NCI-H1694 (cell line): ENCODE data around the gene CNTNAP5.

Experiments used
- DNase-seq: peaks from one replicate; lab custom pipeline; 2025; lab: John Stamatoyannopoulos, UW

The CNTNAP5 gene

DNA sequence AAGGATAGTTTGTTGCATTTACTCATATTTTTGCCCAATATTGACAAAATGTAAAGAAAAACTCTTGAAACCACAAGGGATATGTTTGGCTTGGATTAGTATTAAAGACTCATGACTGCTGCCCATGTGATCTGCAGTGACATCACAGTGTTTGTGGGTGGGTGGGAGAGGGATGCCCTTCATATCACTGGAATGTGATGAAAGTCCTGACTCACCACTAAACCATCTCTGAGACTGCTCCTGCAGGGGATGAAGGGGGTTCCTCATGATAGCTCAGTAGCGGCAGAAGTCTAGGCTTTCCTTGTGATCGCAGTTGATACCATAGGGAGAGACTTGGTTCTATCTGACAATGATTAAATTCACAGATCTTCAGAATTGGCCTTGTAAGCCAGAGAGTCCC is 451.2 kb downstream of the CNTNAP5 start:
- no peak for DNase-seq

GRCh38 chr2:124478761-124479160 is 453.7 kb downstream of the CNTNAP5 start:
- no peak for DNase-seq

DNA sequence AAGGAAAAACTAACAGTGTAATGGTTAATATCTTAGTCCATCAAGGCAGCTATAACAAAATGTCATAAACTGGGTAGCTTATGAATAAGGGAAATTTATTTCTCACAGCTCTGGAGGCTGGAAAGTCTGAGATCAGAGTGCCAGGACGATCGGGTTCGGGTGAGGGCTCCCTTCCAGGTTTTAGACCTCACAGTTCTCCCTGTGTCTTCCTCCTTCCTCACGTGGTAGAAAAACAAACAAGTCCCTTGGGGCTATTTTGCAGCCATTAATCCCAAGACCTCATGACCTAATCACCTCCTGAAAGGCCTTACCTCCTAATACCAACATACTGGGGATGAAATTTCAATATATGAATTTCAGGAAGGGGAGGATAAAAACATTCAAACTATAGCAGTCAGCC is 455.9 kb downstream of the CNTNAP5 start:
- no peak for DNase-seq

DNA sequence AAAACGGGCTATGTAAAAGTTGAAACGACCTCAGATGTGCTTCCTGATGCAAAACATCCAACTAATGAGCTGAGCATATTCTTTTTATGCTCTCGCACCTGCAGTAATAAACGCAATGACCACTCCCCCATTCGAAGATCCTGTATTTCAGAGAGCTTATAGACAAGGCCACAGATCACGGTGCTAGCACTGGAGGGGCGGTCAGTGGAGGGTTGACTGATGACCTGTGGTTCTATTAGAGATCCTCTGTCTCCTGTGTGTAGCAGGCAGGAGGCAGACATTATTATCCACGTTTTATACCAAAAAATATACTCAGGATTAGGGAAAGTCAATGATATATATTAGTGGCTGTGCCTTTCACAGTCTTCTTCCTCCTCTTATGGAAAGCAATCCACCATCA is 457.0 kb downstream of the CNTNAP5 start:
- no peak for DNase-seq

GRCh38 chr2:124482551-124482950 is 457.5 kb downstream of the CNTNAP5 start:
- DNase-seq = no peak

DNA sequence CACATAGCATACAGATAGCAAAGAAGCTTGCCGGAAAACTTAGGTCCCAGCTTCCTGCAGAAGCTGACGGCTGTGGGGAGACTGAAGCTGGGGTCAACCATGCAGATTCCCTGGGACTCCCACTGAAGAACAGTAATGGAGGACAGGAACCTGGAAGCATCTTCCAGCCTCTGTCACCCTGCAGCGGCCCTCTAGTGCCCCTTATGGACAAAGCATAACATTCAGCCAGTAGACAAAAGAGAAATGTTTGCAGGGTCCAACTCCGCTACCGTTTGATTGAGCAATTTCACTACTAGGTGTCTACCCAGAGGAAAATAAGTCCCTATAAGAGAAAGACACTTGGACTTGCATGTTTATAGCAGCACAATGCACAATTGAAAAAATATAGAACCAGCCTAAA is 460.6 kb downstream of the CNTNAP5 start:
- no peak for DNase-seq

GRCh38 chr2:124489686-124490085 is 464.6 kb downstream of the CNTNAP5 start:
- DNase-seq = no peak

- no peak for DNase-seq
These were observed 476.6 kb downstream of the CNTNAP5 start for GRCh38 chr2:124501575-124502152.

- no peak for DNase-seq
These were observed 489.1 kb downstream of the CNTNAP5 start for GRCh38 chr2:124514236-124514635.

- no peak for DNase-seq
These were observed 495.9 kb downstream of the CNTNAP5 start for GRCh38 chr2:124520953-124521352.

DNA sequence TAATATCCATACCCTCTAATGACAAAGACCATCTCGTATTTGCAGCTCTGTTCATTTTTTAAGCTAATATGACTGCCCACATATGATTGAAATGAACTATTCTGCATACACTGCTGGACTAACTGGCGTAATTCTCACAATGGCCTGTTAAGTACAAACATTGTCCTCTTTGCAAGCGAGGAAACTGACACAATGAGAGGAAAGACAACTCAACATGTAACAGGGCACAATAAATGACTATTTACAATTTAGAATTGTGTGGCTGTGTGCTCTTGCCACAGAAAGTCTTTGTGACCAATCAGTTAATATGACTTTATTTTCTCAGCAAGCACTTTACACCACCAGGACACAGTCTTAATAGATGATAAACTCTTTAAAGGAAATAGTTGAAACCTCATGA is 498.0 kb downstream of the CNTNAP5 start:
- no peak for DNase-seq

DNA sequence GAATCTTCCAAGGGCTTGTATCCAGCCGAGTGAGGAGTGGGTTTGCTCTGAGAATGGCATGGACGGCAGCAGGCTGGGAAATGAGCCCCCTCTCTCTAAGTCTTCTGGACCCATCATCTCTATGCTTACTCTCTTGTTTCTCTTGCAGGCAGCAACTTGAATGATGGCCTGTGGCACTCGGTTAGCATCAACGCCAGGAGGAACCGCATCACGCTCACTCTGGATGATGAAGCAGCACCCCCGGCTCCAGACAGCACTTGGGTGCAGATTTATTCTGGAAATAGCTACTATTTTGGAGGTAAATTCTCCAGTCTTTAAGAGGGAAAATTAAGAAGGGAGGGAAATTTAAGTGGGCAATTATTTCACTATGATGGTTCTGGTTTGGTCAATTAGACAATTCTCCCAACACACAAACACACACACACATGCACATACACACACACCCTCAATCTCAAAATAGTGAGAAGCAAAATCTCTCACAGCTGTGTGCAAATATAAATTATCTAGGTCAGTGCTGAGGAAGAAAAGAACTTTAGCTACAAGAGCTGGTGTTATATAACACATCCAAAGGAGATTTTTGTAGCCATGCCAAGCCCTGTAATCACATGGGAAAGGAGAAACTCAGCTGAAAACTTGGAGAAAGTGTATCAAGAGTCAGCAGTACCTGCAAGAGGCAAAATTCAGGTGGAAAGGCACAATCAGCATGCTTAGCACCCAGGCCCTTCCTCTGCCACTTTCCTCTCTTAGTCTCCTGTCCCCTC is 499.2 kb downstream of the CNTNAP5 start:
- no peak for DNase-seq

- peak; percentile 30 for DNase-seq
These were observed 501.1 kb downstream of the CNTNAP5 start for GRCh38 chr2:124526221-124526620.

DNA sequence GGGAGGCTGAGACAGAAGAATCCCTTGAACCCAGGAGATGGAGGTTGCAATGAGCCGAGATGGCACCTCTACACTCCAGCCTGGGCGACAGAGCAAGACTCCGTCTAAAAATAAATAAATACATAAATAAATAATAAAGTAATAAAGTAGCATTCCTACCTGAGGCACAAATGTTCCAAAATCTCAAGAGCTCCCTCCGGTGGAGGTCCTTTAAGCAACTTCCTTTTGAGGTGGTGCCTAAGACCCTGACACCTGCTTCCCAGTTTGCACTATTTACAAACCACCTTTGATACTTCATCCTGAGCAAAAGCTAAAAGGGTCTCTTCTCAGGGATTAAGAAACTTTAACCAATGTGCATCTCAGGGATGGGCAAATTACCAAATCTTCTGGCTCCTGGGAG is 505.1 kb downstream of the CNTNAP5 start:
- no peak for DNase-seq

- no peak for DNase-seq
These were observed 508.3 kb downstream of the CNTNAP5 start for GRCh38 chr2:124533226-124533954.

DNA sequence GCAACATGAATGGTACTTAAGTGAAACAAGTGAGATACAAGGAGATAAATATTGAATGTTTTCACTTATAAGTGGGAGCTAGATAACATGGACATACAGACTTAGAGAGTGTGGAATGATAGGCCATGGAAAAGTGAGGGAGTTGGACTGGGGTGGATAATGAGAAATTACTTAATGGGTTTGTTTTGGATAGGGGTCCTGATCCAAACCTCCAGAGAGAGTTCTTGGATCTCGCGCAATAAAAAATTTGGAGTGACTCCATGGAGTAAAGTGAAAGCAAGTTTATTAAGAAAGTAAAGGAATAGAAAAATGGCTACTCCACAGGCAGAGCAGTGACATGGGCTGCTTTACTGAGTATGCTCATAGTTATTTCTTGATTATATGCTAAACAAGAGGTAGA is 508.9 kb downstream of the CNTNAP5 start:
- no peak for DNase-seq

- DNase-seq = no peak
These were observed 510.7 kb downstream of the CNTNAP5 start for GRCh38 chr2:124535816-124536215.

DNA sequence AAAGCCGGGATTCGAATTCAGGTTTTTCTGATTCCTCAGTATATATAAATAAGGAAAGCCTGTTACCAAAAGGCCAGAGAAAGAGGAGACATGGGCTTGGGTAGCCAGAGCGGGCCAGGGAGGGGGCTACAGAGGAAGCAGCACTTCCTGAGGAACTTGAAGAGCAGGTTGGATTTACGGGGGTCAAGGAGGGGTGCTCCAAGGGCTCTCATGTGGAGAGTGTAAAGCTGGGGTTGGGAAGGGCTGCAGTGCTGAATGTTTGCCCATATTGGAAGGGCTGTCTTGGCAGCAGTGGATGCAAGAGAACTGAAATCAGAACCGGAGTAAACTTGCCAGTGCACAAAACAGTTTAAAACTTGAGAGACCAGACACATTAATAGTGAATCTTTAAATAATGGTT is 511.5 kb downstream of the CNTNAP5 start:
- no peak for DNase-seq

DNA sequence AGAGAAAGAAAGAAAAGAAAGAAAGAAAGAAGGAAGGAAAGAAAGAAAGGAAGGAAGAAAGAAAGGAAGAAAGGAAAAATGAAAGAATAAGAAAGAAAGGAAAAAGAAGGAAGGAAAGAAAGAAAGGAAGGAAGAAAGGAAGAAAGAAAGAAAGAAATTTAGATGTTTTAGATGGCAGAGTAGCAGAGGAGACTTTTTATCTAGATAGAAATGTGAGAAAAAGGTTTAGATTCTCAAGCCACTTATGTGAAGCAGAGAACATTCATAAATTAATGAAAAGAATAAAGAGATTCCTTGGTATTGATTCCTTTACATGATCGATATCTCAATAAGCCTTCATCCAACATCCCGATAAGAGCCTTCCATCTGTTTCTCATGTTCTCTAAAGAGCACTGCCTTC is 513.5 kb downstream of the CNTNAP5 start:
- no peak for DNase-seq

- no peak for DNase-seq
These were observed 515.7 kb downstream of the CNTNAP5 start for GRCh38 chr2:124540805-124541204.

DNA sequence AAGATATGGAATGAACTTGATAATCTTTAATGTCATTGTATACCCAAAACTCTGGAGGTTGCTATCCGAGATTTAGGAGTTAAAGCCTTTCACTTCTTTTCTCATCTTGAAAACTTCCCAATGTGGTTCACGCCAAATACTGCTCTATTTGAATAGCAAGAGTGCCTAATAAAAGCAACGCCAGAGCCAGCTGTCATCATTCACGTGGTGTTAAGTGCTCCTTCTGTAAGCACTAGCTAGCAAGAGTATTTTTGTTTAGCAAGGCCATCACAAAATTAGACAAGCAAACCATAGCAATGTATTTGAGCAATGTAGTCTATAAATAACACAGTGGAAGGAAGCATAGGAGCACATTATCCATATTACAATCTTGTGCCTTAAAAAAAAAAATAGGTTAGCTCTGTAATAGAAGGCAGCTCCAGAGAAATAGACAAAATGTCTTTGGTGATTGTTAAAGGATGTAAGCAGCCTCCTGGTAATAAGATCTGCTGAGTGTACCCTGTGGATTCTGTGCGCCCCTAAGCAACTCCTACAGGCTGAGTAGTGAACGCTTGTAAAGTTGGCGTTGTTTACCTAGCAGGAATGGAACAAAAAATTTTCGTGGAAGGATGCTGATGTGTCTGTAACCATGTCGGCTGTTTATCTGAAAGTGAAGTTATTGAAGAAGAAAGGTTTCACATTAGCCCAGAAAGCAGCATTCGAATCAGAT is 518.0 kb downstream of the CNTNAP5 start:
- DNase-seq = peak; percentile 47

- no peak for DNase-seq
These were observed 522.6 kb downstream of the CNTNAP5 start for GRCh38 chr2:124547700-124548099.
